RWPE1 (cell line): ENCODE measurements around the gene TSEN54.

Source experiments
- CTCF ChIA-PET: fragments of 350-600 bp; sonication (Branson Sonifier 250); formaldehyde crosslinking; extraction: SDS; loops from one replicate; lab custom pipeline; 2021; lab: Yijun Ruan, JAX
- POLR2A ChIA-PET: fragments of 400-600 bp; formaldehyde crosslinking; extraction: SDS; loops from one replicate; lab custom pipeline; 2020; ENCODE audit warnings: antibody characterized with exemption; ENCODE audit not compliant: low non-redundant PET; lab: Yijun Ruan, JAX
- DNase-seq: peaks from one replicate; pipeline ENCODE4 v3.0.0; 2012; ENCODE audit warnings: low spot score
- H3K27ac ChIP-seq: fragments of 450-650 bp; 2 replicates; pipeline ENCODE4 v1.5.1; 2017
- TF ChIP-seq, protein P1 (sequence below): fragments of 450-650 bp; conservative IDR thresholded peaks from 2 replicates; pipeline ENCODE4 v1.5.1; 2017; ENCODE audit warnings: low read depth, mild to moderate bottlenecking

TSEN54 gene

DNA sequence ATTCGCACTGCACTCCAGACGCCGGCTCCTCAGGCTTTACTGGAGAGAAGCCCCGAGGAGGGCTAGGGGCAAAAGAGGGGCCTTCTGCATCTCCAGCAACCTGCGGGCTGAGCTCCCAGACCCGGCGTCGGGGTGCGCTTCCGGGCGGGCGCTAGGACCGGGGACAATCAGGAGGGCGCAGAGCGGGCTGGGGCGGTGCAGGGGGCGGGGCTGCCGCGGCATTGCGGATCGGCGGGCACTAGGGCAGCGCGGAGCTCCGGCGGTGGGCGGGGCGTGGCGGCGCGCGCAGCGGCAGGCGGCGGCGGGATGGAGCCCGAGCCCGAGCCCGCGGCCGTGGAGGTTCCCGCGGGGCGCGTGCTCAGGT lies at the start of gene TSEN54:
Gene TSEN54, plus strand, starts transcription at position 274 of the 364 bp plus-strand sequence. Its CDS starts 33 bp downstream, at position 307.
- TF ChIP-seq, protein P1, sequence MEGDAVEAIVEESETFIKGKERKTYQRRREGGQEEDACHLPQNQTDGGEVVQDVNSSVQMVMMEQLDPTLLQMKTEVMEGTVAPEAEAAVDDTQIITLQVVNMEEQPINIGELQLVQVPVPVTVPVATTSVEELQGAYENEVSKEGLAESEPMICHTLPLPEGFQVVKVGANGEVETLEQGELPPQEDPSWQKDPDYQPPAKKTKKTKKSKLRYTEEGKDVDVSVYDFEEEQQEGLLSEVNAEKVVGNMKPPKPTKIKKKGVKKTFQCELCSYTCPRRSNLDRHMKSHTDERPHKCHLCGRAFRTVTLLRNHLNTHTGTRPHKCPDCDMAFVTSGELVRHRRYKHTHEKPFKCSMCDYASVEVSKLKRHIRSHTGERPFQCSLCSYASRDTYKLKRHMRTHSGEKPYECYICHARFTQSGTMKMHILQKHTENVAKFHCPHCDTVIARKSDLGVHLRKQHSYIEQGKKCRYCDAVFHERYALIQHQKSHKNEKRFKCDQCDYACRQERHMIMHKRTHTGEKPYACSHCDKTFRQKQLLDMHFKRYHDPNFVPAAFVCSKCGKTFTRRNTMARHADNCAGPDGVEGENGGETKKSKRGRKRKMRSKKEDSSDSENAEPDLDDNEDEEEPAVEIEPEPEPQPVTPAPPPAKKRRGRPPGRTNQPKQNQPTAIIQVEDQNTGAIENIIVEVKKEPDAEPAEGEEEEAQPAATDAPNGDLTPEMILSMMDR = no peak
- ChIA-PET POLR2A (interaction anchor here (0.5 to 1.4 kb wide), 5 partner anchors 9 to 105 kb away, joined by 3 to 13 read pairs (median 3); partner anchors contain the start of gene LLGL2), CTCF (interaction anchor here (0.6 to 1.0 kb wide), 7 partner anchors 49 to 464 kb away, joined by 3 to 4 read pairs (median 4); partner anchors contain the start of gene SMIM5)
- peak within 1 kb of the TSS; percentile 86 for H3K27ac ChIP-seq
- DNase-seq = peak; percentile 87

DNA sequence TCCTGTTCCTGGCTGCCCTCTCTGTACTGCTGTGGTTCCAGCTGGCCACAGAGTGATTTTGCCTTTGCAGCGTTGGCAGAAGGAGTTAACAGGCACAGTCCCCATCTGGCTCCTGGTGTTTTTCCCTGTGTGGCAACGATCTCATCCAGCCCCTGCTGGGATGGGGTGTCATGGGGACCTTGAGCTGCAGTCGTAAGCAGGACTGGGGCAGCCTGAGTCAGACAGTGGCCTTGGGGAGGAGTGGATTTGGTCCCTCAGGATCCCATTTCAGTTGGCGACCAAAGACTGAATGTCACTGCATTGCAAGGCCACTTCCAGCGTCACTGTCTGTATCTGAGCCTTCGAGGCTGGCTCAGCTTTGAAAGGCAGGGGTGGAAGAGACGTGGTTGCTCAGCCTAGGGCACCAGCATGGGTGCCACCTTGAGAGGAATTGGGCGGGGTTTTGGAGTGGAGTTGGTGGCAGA lies 48.0 kb upstream of the TSEN54 start:
- ChIA-PET CTCF (interaction anchor here (0.7 kb wide), 1 partner anchor 165 kb away, joined by 3 read pairs; the partner anchor contains the start of gene SMIM5), POLR2A (no interaction called here)
- DNase-seq = no peak
- TF ChIP-seq, protein P1 = no peak
- no peak overlapping the region for H3K27ac ChIP-seq

DNA sequence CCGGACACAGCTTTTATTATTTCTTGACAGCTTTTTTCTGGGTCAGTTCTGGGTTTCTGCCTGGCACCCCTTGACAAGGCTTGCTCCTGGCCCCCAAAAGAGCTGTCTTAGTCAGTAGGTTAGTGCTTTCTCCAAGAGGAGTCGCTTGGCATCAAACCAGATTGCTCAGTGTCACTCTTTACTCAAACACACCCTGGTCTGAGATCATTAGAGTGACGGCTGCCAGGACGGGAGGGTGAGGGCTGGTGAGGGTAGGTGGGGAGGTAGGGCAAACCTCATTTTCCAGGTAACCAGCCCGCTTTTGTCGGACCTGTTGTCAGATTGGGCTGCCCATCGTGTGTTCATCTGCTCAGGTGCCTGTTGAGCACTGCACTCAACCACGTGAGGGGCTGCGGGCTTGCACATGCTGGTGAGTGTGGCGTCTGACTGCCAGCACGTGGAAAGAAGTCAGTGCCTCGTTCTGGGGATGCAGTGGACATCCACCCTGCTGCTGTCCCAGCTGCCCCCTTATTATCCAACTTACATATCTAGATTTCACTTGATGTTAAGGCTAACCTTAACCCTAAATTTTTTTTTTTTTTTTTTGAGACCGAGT lies 47.5 kb upstream of the TSEN54 start:
- DNase-seq = no peak
- TF ChIP-seq, protein P1 = no peak
- CTCF ChIA-PET = no interaction called here
- POLR2A ChIA-PET = no interaction called here
- H3K27ac ChIP-seq = no peak overlapping the region

DNA sequence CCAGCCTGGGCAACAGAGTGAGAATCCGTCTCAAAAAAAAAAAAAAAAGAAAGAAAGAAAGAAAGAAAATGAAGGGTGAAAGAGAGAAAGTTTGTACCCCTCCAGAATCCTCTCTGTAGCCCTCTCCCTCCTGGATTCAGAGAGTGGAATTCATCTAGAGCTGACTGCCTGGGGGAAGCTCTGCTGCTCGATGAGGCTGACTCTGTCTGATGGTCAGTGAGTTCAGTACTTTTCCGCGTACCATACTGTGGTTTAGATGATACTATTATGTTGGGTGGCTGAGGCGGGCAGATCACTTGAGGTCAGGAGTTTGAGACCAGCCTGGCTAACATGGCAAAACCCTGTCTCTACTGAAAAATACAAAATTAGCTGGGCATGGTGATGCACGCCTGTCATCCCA lies 45.1 kb upstream of the TSEN54 start:
- POLR2A ChIA-PET = no interaction called here
- TF ChIP-seq, protein P1 = no peak
- H3K27ac ChIP-seq = no peak overlapping the region
- CTCF ChIA-PET = no interaction called here
- DNase-seq = no peak

DNA sequence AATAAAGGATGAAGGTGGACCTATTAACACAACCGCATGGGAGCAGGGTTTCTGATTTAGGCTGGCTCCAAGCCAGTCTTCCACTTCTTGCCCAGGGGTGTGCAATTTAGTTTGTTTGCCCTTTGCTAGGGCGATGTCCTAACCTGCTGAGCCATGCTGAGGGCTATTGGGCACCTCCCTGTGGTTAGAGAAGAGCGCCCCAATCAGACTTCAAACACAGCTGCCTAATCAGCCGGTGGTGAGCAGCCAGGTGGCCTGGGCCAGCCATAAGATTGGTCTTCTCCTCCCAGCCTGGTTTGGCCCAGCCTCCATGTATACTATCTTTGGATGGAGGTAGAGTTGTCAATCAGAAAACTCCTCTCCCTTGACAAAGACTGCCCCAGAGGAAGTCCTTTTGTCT lies 44.2 kb upstream of the TSEN54 start:
- DNase-seq = no peak
- ChIA-PET POLR2A (no interaction called here), CTCF (no interaction called here)
- TF ChIP-seq, protein P1 = no peak
- no peak overlapping the region for H3K27ac ChIP-seq

DNA sequence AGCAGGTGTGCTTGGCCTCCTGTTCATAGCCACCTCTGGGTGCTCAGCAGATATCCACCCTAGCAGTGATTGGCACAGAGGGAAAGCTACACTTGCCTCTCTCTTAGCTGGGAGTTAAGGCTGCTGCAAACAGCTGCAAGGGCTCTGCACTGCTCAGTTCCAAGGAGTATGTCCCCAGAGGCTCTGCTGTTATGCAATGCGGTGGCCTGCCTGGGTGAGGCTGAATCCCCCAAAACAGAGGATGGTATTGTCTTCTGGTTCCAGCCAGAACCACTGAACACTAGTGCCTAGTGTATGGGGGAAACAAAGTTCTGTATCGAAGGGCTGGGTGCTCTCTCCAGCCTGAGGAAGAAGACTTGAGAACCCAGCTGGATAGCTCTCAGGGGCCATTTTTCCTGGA lies 43.1 kb upstream of the TSEN54 start:
- ChIA-PET POLR2A (no interaction called here), CTCF (no interaction called here)

More for the DNA sequence above, 43.1 kb upstream of the TSEN54 start:
- TF ChIP-seq, protein P1 = no peak
- no peak overlapping the region for H3K27ac ChIP-seq
- no peak for DNase-seq
